OCI-LY7 (cell line): ENCODE results near the gene GNG7.

Source experiments
- EZH2phosphoT487 ChIP-seq: fragments of 200-600 bp; sonication (generic); IDR thresholded peaks from 2 replicates; pipeline ENCODE4 v1.6.1; 2018; ENCODE audit warnings: low read depth, borderline replicate concordance, mild to moderate bottlenecking, mixed run types, antibody characterized with exemption, low read length, moderate library complexity, mixed read lengths
- TF ChIP-seq, protein P1 (sequence below): fragments of 200-600 bp; sonication (generic); conservative IDR thresholded peaks from 2 replicates; pipeline ENCODE4 v1.5.1; 2014; ENCODE audit warnings: mild to moderate bottlenecking, antibody characterized with exemption, low read length, moderate library complexity, mixed read lengths

- TF ChIP-seq, protein P1, sequence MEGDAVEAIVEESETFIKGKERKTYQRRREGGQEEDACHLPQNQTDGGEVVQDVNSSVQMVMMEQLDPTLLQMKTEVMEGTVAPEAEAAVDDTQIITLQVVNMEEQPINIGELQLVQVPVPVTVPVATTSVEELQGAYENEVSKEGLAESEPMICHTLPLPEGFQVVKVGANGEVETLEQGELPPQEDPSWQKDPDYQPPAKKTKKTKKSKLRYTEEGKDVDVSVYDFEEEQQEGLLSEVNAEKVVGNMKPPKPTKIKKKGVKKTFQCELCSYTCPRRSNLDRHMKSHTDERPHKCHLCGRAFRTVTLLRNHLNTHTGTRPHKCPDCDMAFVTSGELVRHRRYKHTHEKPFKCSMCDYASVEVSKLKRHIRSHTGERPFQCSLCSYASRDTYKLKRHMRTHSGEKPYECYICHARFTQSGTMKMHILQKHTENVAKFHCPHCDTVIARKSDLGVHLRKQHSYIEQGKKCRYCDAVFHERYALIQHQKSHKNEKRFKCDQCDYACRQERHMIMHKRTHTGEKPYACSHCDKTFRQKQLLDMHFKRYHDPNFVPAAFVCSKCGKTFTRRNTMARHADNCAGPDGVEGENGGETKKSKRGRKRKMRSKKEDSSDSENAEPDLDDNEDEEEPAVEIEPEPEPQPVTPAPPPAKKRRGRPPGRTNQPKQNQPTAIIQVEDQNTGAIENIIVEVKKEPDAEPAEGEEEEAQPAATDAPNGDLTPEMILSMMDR, result no peak
- no peak for TF ChIP-seq EZH2phosphoT487
Observed at GRCh38 chr19:2640563-2641331, 61.7 kb downstream of the GNG7 start.
